Hindlimb muscle (tissue), 1 donor: ENCODE measurements around the gene THSD7A. TPM values are rescaled to one million over a fixed set of nuclear protein-coding genes. Genes with fewer than 3 reads are reported as not detected.
A peak's percentile ranks its signal among the peaks of the same experiment; 100 is the strongest.

Source experiments
- DNase-seq: peaks from one replicate; pipeline ENCODE4 v3.0.0-alpha.2; 2013
- polyA plus RNA-seq: library from polyadenylated mRNA; unstranded; fragments of 120-200 nt; gene quantifications from one replicate; pipeline ENCODE4 v1.2.1, GENCODE V29; 2013; ENCODE audit not compliant: insufficient read length

The THSD7A gene
- polyA plus RNA-seq, 1 donor = 3.8 TPM

GRCh38 chr7:11516328-11516727 lies 315.7 kb downstream of the THSD7A start:
- no peak for DNase-seq

- DNase-seq = no peak
These were observed 318.5 kb downstream of the THSD7A start for GRCh38 chr7:11513460-11513859.

DNA sequence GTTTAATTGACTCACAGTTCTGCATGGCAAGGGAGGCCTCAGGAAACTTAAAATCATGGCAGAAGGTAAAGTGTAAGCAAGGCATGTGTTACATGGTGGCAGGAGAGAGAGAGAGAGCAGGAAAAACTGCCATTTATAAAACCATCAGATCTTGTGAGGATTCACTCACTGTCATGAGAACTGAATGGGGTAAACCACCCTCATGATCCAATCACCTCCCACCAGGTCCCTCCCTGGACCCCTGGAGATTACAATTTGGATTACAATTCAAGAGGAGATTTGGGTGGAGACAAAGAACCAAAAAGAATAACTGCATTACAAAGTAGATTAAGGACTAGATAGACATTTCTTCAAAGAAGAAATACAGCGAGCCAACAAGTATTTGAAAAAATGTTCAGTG lies 324.1 kb downstream of the THSD7A start:
- DNase-seq = no peak

DNA sequence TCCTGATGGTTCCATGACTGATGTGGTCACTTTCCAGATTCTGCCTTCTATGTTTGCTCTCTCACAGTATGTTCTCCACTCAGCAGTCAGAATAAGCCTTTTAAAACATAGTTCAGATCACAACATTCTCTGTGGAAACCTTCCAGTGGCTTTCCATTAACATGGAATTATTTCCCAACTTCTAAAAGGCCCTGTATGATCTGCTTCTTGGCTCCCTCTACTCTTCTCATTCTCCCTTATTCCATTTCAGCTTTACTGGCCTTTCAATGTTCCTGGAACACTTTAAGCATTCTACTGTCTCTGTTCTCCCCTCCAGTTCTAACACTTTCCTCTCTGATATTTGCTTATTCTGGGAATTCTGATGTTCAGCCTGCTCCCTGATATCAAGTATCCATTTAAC lies 325.6 kb downstream of the THSD7A start:
- DNase-seq = no peak

- no peak for DNase-seq
These were observed 326.5 kb downstream of the THSD7A start for GRCh38 chr7:11505471-11505985.

DNA sequence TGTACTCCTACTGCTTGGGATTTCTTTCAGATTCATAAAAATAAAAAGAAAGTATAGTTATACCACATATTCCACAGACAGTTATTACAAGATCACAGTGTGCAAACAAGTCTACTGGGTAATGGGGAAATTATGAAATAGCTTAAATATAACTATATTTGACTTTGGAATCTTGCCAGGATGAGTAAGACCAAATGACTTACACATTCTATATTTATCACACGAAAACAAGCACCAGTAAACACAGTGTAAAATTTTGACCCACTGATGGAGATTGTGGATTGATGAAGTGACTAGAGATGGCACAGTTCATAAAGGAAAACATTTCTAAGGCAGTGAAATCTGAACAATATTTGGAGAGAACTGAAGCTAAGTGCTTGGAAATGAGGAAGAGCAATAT lies 339.7 kb downstream of the THSD7A start:
- no peak for DNase-seq

DNA sequence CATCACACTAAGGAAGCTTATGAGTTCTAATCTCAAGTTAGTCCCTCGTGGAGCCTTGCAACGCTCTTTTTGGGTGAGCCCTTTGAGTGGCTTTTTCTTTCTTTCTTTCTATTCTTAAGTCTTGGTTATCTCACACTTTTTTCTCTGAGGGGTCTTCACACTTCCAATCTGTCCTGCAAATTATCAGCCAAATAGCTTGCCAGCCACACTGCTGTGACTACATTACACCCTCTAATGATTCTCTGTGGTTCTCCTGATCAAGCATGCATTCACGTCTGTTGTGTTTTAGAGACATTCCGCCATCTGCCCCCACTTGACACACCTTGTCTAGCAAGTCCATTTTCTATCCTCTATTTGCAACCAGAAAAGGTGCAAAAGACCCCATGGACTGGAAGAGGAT lies 340.2 kb downstream of the THSD7A start:
- no peak for DNase-seq

GRCh38 chr7:11489280-11489679 lies 342.7 kb downstream of the THSD7A start:
- no peak for DNase-seq

DNA sequence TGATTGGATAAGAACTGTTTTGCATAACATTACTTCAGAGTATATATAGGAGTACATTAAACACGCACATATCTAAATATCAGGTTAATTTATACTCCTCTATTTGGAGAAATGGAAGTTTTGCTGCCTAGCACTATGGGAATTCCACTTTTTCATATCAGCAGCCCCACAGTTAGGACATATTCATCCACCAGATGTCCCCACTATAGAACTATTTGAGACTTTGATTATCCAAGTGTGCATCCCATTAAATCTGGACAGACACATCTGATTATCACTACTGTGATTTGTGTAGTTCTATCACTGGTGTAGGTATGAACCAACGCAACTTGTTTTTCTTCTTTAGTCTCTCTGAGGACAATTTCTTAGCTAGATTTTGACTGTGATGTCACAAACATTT lies 345.7 kb downstream of the THSD7A start:
- no peak for DNase-seq

DNA sequence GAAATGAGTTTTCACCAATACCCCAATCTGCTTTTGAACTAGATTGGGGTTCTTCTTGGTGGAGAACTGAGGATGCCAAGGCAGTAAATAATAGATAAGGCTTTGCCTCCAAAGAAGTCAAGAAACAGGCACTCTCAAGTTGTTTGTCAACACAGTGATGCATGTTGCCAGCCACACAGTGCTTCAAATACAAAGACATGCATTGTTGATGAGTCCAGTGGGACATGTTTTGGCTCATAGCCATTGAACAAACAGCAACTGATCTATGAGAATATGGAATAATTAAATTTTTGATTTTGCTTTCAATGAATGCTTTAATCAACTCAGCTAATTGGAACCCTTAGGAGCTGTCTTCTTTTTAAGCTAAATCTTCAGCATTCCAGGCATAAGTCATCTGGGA lies 346.4 kb downstream of the THSD7A start:
- no peak for DNase-seq

GRCh38 chr7:11480143-11480542 lies 351.9 kb downstream of the THSD7A start:
- DNase-seq = no peak

- no peak for DNase-seq
These were observed 353.1 kb downstream of the THSD7A start for GRCh38 chr7:11478882-11479281.

DNA sequence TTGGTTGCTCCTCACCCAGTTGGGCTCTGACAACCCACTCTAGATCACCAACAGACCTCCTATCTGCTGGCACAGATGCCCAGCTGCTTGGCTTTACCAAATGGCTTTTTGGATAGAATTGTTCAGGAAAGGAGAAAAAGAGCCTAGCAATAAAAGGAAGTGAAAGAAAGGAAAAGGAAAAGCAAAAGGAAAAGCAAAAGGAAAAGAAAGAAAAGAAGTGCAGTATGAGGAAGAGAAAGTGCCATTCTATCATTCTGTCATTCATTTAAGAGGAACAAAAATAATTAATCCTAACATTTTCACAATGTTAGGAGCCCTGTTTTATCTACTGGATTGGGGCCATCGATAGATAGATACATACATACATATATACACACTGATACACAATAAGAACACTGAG lies 353.6 kb downstream of the THSD7A start:
- no peak for DNase-seq

DNA sequence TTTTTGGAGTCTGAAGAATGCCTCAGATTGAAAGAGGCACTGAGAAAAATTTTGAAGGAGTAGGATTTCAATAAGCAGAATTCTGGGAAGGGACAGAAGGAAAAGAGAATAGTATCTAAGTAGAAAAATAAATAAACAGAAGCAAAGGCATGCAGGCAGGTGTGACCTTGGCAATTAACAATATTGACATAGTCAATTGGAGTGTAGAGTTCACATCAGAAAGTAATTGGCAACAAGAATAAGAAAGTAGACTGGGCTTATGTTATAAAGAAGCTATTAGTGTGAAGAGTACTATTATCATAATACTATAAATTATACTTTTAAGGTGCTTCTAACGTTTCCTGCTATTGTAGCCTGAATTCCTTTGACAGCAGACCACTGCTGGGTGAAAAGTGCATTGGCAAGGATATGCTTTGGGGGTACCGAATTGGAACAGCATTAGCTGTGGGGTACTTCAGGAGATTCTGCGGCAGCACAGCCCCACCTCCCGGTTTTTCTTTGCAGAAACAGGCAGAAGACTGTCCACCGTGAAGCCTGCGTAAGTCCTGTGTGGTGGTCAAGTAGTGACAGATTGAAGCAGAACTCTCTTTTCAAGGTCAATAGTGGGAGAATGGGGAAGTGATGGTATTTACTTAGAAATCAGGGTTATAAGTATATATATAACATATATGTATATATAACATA lies 357.0 kb downstream of the THSD7A start:
- no peak for DNase-seq

GRCh38 chr7:11473807-11474424 lies 358.1 kb downstream of the THSD7A start:
- no peak for DNase-seq

GRCh38 chr7:11473220-11473619 lies 358.8 kb downstream of the THSD7A start:
- DNase-seq = no peak

- no peak for DNase-seq
These were observed 359.4 kb downstream of the THSD7A start for GRCh38 chr7:11472646-11473045.

DNA sequence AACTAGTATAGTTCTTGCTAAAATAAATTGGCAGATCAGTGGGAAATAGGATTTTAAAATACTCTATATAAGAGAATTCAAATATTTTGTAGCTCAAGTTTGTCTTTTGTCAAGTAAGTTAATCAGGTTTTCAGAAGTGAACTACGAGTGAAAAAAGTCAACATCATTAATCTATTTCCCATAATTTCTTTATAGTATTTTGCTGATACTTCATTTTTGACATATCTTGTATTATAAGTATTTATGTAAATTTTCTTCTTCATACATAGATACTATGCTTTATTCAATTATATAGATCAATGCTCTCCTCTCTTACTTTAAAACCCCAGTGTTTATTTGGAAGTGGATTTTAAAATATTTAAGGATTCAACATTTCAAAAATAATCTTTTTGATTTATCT lies 360.7 kb downstream of the THSD7A start:
- no peak for DNase-seq

DNA sequence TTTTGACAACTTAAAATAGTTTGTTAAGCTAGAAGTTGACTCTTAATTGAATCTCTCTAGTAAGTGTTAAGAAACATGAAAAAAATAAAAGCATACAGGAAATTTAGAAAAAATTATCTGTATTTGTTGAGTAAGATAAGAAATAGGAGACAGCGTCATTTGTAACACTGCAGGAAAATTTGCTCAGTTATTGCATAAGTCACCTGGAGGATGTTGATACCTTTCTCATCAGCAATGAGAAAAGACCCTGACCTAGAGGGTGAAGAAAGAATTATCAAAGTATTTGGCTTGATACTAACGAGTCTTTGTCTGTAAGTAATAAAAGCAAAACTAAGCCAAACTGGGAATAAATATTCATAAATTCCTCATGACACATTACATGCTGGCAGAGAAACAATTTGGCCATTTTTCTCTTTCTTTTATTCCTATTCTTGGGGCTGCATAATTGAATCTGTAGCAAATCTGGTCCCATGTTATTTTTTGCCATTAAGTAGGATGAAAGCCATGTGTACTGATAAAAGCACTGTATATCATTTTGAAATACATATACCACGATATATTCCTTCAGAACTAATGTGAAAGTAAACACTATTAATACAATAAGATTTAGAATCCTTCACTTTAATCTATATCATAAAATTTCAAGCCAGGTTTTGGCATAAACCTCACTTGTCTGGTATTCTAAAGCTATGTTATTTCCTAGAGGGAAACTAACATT lies 362.8 kb downstream of the THSD7A start:
- no peak for DNase-seq

DNA sequence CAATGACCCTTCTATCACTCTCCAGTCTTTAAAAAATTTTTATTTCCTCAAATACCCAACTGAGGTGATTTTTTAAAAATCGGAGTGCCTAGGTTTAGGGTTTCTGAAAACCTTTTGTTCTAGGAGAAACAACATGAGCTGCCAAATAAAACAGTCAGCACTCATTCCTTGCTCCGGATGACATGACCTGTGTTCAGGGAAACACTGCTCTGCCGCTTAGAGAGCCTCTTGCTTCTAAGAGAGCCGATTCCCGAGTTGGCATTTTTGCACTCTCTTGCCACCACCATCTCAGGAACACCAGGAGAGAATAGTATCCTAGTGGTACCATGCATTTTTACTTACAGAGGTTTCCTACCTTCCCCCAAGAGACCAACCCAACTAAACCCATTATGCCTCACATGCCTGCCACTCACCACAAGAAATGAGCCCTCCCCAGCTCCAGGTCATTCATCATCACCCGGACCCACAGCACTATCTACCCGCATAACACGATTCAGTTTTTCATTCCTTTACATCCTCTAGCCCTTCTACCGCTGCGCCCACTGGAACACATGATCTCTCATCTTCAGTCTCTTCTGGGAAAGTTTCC lies 365.4 kb downstream of the THSD7A start:
- no peak for DNase-seq

GRCh38 chr7:11464624-11465023 lies 367.4 kb downstream of the THSD7A start:
- no peak for DNase-seq

DNA sequence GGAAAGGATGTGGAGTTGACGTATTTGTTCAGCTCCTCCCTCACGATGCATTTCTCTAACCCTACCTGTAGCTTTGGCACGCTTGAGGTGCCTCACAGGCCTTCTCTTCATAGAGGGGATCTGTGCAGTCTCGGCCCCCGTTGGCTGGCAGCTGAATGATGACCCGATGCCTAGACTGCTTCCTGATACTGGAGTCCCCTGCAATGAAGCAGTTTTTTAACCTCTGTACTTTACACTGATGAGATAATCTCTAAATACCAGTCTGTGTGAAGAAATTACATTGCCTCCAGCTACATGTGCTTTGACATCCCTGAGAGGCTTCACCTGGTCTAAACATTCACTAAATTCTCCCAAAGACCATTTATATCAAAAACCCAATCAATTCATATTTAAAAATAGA lies 370.1 kb downstream of the THSD7A start:
- DNase-seq = no peak

- DNase-seq = peak; percentile 10
These were observed 373.1 kb downstream of the THSD7A start for GRCh38 chr7:11458736-11459483.
